ENCODE data around the gene HPCA.
"Not testable (repeated sequence)": the region's sequence is repeated elsewhere in the genome, so short reads cannot be mapped to it uniquely, and the experiment has no call there.

HPCA gene

GRCh38 chr1:32899586-32900296 is 13.4 kb downstream of the HPCA start:
- in situ Hi-C loops (cut with MboI; ENCODE audit: low sequenced_read_pairs), result loop anchor here (25.0 kb wide), 1 partner anchor 713 kb away; no protein-coding TSS in a partner anchor

- in situ Hi-C loops (cut with MboI; ENCODE audit: low sequenced_read_pairs), result no loop called here
Observed at GRCh38 chr1:32900371-32900955, 14.2 kb downstream of the HPCA start.

GRCh38 chr1:32900956-32901822 is 14.9 kb downstream of the HPCA start, which contains the start of gene TMEM54:
Gene TMEM54 (minus strand): TSS chr1:32901389. CDS start chr1:32901238, 151 bp downstream.
- in situ Hi-C loops (cut with MboI; ENCODE audit: low sequenced_read_pairs), result no loop called here

GRCh38 chr1:32901823-32902534 is 15.7 kb downstream of the HPCA start:
- in situ Hi-C loops (cut with MboI; ENCODE audit: low sequenced_read_pairs), result no loop called here

GRCh38 chr1:32902535-32902920 is 16.2 kb downstream of the HPCA start:
- in situ Hi-C loops (cut with MboI; ENCODE audit: low sequenced_read_pairs), result no loop called here

- in situ Hi-C loops (cut with MboI; ENCODE audit: low sequenced_read_pairs), result no loop called here
Observed at GRCh38 chr1:32903991-32904785, 17.9 kb downstream of the HPCA start.

- in situ Hi-C loops (cut with MboI; ENCODE audit: low sequenced_read_pairs), result no loop called here
Observed at GRCh38 chr1:32904797-32905196, 18.5 kb downstream of the HPCA start.

GRCh38 chr1:32905588-32905987 is 19.3 kb downstream of the HPCA start:
- in situ Hi-C loops (cut with MboI; ENCODE audit: low sequenced_read_pairs), result not testable (repeated sequence)

GRCh38 chr1:32906654-32907053 is 20.4 kb downstream of the HPCA start:
- in situ Hi-C loops (cut with MboI; ENCODE audit: low sequenced_read_pairs), result no loop called here

- in situ Hi-C loops (cut with MboI; ENCODE audit: low sequenced_read_pairs), result no loop called here
Observed at GRCh38 chr1:32907435-32907834, 21.1 kb downstream of the HPCA start.

GRCh38 chr1:32910319-32910718 is 24.0 kb downstream of the HPCA start:
- in situ Hi-C loops (cut with MboI; ENCODE audit: low sequenced_read_pairs), result no loop called here

- in situ Hi-C loops (cut with MboI; ENCODE audit: low sequenced_read_pairs), result no loop called here
Observed at GRCh38 chr1:32915766-32916706, 29.7 kb downstream of the HPCA start.

GRCh38 chr1:32917521-32917920 is 31.2 kb downstream of the HPCA start:
- in situ Hi-C loops (cut with MboI; ENCODE audit: low sequenced_read_pairs), result no loop called here

GRCh38 chr1:32918179-32918578 is 31.9 kb downstream of the HPCA start:
- in situ Hi-C loops (cut with MboI; ENCODE audit: low sequenced_read_pairs), result no loop called here

GRCh38 chr1:32919811-32920733 is 33.8 kb downstream of the HPCA start:
- in situ Hi-C loops (cut with MboI; ENCODE audit: low sequenced_read_pairs), result no loop called here

- in situ Hi-C loops (cut with MboI; ENCODE audit: low sequenced_read_pairs), result no loop called here
Observed at GRCh38 chr1:32920833-32921232, 34.5 kb downstream of the HPCA start.

- in situ Hi-C loops (cut with MboI; ENCODE audit: low sequenced_read_pairs), result no loop called here
Observed at GRCh38 chr1:32924881-32925344, 38.6 kb downstream of the HPCA start.
